HG03097 (cell line): Measurements from ENCODE around the gene TIMM10B.
A peak's percentile ranks its signal among the peaks of the same experiment; 100 is the strongest.

Source experiments
- ATAC-seq: cut with Tn5 transposase; IDR thresholded peaks from one replicate; pipeline ENCODE4 v1.9.1; 2021; ENCODE audit not compliant: unreplicated experiment, low FRiP score

Gene TIMM10B

DNA sequence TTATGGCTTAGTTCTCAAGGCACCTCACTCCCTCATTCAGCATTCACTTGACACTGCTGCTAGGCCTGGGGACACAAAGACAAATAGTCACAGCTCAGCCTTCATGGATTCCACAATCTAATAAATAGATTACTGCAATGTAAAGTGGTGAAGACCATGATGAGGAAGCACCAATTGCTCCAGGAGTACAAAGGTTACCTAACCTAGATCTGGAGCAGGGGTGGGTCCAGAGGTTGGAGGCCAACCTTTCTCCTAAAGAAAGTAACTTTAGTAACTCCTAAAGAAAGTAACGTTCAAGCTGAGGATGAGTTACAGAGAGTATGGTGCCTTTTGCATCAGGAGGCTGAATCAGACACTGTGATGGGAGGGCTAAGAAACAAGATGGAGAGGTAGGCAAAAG, 11.7 kb upstream of the TIMM10B start:
- ATAC-seq = no peak

DNA sequence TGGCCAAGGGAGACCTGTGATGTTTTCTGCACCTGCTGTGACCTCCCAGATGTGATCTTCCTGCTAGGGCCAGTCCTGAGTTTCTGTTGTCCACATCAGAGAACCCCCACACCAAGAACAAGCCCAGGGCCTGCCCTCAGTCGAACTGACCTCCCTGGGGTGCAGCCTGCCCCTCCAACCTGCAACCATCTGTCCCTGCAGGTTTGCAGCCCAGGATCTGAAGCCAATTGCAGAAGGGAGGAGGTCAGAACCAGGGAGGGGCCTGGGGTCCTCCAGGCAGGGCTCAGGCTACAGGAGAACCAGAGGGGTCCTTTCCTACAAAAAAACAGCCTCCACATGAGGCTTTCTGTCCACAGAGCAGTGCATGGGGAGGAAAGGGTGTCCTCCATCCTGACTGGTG, 8.4 kb upstream of the TIMM10B start:
- no peak for ATAC-seq

DNA sequence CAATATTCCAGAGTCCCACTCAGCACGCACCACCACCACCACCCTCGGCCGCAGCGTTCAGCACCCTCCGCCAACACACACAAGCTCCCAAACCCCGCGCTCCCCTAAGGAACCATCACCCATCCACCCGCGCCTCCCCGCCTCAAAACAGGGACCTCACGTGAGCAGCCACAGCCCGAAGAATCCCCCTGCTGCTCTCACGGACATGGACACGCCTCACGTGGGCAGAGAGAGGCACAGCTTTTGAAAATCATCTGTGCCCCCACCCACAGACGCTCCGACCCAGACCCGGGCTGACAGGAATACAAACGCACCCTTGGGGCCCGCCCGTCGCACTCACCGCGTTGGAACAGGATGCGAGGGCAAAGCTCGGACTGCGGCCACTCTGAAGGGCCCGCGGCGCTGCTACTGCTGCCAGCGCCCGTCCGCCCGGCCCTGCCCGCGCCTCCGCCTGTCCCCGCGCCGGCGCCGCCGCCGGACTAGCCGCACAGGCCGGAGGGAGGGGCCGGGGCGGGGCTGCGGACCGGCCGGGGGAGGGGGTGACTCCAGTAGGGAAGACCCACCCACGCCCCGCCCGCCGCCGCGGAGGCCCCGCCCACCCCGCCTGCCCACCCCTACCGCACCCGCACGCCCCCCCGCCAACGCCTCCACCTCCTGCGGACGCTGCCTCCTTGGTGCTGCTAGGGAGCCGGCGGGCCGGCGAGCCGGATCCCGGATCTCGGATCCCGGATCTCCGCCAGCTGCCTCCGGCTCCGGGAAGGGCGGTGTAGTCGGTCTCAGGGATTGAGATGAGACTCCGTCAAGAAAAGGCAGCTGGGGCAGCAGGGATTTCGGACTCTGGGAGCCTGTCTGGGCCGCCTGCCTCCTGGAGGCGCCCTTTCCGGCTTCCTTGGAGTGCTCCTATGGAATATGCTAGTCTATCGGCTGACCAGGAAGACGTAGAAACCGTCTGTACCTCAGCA, 7.6 kb upstream of the TIMM10B start, which contains the start of gene TRIM3:
Gene TRIM3, minus strand, starts transcription at position 491 of the 962 bp plus-strand sequence. CDS start 8,246 bp downstream, outside the sequence.
- ATAC-seq = peak; percentile 57

DNA sequence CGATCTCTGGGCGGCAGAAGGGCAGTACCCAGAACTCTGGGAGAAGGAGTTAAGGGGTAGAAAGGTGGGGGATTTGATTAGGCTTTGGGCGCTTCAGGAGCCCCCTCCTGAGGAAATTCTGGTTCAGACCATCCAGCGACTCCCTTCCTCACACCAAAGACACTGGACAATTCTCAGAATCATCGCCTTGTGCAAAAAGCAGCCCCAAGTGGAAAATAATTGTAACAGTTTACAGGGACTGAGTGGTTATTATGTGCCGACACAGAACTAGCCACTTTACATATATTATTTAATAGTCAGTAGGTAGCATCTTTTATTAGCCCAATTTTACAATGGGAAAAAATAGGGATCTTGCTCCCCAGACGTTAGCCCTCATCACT, 6.9 kb upstream of the TIMM10B start:
- no peak for ATAC-seq

DNA sequence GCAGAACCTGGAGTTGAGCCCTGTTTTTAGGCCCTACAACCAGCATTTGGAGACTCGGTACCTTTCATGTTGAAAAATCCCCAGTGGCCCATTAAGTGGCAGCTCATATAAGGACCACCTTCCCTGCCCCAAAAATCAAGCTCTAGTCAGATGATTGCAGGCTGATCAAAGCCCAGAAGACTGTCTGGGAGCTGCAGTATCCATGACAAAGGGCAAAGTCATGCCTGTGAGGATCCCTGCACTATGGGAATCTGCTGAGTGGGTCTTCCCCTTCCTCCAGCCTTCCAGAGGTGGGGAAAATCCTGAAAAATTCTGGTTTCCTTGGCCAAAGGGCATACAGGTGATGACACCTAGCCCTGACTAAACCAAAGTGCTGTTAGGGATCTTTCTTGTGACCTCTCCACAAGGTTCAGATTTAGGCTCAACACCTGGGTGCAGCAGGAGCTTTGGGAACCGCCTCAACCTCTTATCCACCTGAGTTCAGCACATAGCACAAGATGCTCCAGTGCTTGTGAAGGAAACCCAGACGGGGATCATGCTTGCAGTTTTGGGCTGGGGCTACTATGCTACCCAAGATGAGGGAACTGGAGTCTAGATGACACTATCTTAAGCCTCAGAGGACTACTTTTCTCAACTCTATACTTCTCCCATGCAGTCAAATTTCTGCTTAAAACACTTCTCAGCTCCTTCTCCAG, 6.3 kb upstream of the TIMM10B start:
- ATAC-seq = no peak

DNA sequence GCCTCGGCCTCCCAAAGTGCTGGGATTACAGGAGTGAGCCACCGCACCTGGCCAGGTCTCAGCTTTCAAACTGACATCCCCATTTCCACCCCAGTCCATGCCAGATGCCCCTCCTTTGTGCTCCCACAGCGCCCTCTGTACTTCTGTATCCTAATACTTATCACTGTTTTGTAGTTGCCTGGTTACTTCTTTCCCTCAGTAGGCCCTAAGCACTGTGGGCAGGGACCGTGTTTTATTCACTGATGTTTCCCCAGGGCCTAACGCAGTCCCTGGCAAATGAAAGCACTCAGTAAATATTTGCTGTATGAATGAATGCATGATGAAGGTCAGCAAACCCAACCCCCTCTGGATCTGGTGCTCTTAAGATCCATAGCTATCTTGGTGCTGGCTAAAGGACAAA, 5.4 kb upstream of the TIMM10B start:
- ATAC-seq = no peak

DNA sequence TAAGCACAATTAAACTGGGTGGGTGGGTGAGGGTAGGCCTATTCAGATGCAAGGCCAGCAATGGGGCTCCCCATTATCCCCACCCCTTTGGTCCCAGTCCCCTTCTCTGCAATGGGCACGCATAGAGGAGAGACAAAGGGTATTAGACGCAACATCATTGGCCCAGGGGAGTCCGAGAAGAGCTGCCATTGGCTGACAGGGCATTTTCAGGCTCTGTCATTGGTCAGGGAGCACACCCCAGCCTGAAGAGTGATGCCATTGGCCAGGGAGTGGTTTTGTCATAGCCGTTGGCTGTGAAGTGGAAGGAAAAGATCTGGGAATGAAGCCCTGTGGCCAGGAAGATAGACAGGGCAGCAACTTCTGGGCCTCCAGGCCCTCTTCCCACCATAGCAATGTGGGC, 4.7 kb upstream of the TIMM10B start:
- no peak for ATAC-seq

DNA sequence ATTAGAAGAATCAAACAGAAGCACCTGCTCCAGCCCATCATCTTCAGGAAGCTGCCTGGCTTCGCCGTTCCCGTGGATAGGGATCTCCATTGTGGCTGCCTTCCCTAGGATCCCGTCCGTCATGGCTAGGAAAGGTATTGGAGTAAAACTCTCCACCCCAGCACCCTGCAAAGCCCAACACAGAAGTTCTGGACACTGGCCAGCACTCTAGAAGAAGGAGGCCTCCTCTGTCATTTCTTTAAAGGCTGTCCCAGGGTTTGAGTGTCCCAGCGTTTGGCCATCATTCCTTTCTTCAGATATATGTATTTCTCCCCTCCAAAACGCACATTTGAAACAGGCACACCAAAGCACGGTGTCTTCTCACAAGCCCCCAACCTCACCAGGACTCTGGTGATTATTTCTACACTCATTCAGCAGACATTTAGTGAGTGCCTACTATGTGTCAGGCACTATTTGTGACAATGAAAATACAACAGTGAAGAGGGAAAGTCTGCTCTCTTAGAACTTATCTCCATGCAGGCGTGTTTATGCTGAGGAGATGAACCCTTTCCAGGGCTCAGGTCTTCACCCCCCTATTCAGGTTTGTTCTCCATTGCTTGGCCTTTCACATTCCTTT, 894 bp upstream of the TIMM10B start:
- no peak for ATAC-seq

DNA sequence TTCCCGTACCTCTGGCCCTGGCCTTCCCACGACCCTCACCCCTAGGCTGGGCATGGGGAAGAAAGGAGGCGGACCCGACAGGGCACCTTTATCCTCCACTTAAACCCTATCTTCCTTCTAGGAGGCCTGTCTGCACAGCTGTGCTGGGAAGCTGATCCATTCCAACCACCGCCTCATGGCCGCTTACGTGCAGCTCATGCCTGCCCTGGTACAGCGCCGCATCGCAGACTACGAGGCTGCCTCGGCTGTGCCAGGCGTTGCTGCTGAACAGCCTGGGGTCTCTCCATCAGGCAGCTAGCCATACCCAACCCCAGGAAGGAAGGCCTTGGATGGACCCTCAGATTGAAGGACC, 599 bp downstream of the TIMM10B start:
- ATAC-seq = no peak

DNA sequence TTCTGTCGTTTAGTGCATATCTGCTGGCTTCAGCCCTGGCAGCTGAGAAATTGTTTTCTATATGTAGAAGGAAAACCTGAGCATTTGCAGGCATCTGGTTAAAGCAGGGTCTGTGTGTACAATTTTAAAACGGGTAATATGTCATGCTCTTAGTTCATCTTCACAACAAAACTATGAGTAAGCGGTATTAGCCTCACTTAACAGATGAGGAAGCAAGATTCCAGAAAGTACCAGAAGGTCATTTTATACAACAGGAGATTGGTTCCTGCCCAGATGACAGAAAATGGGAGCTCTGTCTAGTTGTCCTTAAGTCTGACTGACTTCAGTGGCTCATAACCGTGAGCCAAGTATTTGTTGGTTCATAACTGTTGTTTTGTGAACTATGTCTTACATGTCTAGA, 1.1 kb downstream of the TIMM10B start:
- ATAC-seq = no peak

DNA sequence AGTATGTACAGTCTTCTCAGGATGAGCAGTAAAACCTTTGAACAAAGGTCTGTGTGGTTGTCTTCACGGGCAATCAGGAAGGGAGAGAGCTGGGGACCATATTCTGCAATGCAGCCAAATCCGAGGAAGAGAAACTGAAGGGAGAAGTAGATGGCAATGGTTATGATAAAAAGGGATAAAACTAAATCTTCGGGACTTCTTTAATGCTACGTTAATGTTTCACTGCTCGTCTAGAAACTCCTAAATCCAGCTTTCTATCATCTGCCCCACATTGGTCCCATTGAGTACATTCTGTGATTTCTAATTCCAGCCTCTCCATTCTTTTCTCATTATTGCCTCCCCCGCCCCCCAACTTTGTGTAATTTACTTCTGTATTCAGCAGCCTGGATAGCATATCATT, 1.7 kb downstream of the TIMM10B start:
- no peak for ATAC-seq

DNA sequence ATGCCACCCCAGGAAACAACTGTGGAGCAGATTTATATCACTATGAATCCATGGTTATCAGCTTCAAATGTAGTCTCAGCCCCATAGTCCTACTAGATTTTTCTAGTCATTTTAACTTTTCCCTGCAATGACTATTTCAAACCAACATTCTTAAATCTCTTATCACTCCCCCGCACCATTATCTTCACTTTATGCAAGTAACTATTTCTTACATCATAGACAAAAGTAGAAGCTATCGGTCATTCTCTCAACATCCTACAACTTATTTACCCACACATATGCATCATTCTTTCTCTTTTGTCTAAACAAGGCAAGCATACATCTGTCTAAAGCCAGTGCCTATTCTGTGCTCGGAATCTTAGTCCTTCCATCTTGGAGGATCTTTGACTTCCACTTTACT, 4.4 kb downstream of the TIMM10B start:
- no peak for ATAC-seq

DNA sequence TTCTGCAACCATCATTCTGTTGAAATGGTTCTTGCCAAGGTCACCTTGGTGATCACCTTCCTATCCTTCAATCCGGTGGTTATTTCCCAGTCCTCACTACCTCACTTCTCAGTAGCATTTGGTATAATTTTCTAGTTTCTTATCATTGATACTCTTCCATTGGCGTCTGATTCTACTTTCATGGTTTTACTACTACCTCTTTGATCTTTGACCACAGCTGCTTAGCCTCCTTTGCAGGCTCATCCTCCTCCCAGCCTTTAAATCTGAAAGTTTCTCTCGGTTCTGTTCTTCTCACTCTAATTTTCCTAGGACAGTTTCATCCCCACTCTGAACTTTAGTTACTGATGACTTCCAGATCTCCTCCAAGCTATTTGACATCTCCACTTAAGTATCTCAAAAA, 5.0 kb downstream of the TIMM10B start:
- ATAC-seq = no peak

DNA sequence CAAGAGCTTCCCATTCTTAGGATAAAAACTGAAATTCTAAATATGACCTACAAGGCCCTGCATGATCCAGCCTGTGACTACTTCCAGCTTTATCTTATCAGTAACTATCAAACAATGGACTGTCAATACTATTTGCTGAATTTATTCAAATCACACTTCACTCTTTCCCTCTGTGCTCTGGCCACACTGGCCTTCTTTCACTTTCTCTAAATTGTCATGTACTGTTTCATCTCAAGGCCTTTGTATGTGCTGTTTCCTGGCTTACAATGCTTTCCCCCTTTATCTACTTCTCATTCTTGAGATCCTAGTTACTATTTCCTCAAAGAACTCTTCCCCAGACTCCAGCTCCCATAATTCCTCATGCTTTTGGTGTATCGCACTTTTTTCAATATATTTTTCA, 5.6 kb downstream of the TIMM10B start:
- no peak for ATAC-seq

DNA sequence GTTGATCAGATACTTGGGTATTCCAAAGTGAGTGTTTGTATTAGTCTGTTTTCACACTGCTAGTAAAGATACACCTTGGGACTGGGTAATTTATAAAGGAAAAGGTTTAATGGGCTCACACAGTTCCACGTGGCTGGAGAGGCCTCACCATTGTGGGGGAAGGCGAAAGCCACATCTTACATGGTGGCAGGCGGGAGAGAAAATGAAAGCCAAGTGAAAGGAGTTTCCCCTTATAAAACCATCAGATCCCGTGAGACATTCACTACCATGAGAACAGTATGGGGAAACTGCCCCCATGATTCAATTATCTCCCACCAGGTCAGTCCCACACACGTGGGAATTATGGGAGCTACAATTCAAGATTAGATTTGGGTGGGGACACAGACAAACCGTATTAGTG, 7.0 kb downstream of the TIMM10B start:
- no peak for ATAC-seq

DNA sequence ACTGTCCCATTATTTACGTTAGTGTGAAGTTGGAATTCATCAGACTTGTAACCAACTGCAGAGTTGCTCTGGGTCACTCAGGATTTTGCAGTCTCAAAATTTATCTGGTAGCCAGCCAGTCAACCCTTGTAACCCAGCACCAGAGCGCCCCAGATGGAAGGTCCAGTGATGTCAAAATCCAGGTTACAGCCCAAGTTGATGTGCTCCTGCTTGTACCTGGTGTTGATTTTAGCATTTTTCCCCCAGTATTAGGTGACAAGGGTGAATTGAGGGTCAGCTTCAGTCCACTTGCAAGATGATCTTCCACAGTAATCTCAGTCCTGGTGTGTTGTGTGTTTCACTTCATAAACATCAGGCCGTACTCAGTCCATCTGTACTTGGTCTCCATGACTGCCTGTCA, 7.5 kb downstream of the TIMM10B start:
- no peak for ATAC-seq

DNA sequence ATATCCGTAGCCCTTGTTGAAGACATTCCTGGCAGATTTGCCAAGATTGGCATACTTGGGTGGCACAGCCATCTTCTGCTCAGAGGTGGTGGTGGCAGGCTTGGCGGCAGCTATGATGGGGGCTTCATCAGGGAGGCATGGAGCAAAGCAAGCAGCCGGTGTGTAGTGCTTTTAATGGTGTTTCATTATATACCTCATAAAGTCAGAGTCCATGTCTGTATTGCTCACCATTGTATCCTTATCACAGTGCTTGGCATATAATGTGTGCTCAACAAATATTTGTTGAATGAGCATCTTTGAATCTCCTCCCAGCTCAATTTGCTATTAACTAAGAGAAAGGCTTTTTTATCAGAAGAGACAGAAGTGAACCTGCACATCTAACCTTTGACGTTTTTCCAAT, 8.0 kb downstream of the TIMM10B start:
- ATAC-seq = no peak

DNA sequence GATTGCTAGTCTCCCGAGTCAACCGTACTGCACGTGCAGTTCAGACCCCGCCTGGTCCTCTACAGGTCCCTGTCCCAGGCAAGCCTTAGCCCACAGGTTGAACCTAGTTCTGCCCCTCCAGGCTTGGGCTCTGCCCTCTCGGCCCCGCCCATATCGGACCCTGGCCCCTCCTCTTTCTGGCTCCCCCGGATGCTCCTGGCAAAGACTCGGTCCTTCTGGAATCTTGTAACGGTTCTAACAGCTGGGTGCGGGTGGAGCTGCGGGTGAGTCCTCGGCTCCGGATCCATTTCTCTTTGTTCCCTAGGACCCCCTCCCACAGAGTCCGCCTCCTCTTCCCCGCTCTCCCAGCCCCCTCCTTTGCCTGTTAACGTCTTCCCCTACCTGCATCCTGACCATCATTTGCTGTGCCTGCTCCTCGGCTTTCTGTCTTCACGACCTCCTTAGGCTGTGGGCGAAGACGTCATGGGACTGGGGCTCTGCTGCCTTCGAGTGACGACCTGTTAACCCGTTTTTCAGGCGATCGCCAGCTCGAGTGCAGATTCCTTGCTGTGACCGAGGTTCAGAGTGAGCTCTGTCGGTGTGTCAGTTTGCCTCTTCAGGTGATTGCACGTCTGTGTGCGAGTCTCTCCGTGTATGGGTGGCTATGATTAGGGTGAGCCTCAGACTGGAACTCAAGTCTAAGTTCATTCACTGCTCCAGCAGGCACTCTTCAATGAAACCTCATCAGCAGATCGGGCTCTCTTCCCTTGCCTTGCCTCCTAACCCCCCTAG, 16.0 kb downstream of the TIMM10B start, which contains the start of gene DNHD1:
Gene DNHD1, plus strand, starts transcription at position 212 of the 771 bp plus-strand sequence. CDS start 936 bp downstream, outside the sequence.
- ATAC-seq = no peak

DNA sequence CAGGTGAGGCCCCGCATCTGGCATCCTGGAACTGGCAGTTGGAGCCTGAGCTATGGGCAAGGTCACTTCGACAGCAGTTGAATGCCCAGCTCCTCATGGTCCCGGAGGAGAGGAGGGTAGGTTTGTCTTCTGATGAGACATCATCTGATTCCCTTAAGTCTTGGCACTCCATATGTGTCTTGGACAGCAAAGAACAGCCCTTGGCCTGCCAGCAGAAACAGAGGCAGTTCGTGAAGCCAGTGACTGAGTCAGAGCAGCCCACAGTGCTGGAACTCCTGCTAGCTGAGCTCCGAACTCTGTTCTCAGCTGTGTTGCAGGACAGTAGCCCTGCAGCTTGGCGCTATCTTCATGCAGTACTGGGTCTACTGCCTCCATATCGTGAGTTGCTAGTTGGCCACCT, 16.8 kb downstream of the TIMM10B start:
- ATAC-seq = no peak

DNA sequence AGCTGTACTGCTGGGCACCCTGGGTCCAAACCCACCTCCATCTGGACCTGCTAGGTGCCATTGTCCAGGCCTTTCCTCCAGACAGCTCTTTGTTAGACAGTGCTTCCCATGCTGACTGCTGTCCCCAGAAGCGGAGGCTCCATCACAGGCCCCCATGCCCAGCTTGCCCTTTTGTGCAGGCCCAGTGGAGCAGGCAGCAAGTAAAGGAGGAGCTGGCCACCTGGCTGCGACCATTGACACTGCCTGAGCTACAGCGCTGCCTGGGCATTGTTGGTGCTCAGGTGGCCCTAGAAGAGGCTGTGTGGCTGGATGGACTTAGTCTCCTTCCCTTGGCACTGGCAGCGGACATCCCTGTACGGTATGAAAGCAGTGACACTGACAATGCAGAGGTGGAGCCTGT, 17.2 kb downstream of the TIMM10B start:
- no peak for ATAC-seq

DNA sequence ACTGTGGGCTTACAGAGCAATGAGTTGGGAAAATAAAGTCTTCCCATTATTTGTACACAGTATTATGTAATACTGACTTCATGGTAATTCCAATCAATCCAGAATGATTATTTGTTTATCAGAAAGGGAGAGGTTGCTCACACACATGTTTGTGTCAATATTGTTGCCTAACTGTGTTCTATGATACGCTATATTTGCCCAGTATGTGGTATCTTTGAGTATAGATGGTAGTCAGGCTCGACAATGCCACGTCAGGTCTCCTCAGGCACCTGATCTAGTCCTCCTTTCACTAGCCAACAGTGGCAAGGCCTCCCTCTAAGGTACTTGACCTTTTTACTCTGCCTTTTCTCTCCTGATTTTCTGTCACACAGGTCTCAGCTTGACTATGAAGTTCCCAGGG, 21.1 kb downstream of the TIMM10B start:
- ATAC-seq = no peak
